HEK293T (cell line): Measurements from ENCODE around the gene KLF7.

ENCODE experiments used
- CTCF ChIA-PET: fragments of 350-600 bp; formaldehyde crosslinking; extraction: SDS; loops from one replicate; lab custom pipeline; 2021; ENCODE audit warnings: antibody characterized with exemption, inconsistent platforms; lab: Yijun Ruan, JAX
- POLR2A ChIA-PET: fragments of 350-600 bp; formaldehyde crosslinking; extraction: SDS; loops from one replicate; lab custom pipeline; 2020; ENCODE audit warnings: antibody characterized with exemption, inconsistent platforms; lab: Yijun Ruan, JAX
- DNase-seq: peaks from one replicate; pipeline ENCODE4 v3.0.0; 2012; ENCODE audit warnings: mixed read lengths; ENCODE audit errors: extremely low spot score
- ARNT ChIP-seq: fragments of 450-650 bp; IDR thresholded peaks from 2 replicates; pipeline ENCODE4 v1.6.1; 2017; ENCODE audit warnings: mild to moderate bottlenecking
- BHLHE40 ChIP-seq: fragments of 450-650 bp; IDR thresholded peaks from 2 replicates; pipeline ENCODE4 v1.6.1; 2016; ENCODE audit warnings: mild to moderate bottlenecking, moderate library complexity, borderline replicate concordance
- CTBP1 ChIP-seq: fragments of 450-650 bp; IDR thresholded peaks from 2 replicates; pipeline ENCODE4 v1.6.1; 2016; ENCODE audit warnings: borderline replicate concordance
- ELF4 ChIP-seq: fragments of 450-650 bp; IDR thresholded peaks from 2 replicates; pipeline ENCODE4 v1.6.1; 2017; ENCODE audit warnings: antibody characterized with exemption
- FOXA1 ChIP-seq: fragments of 450-650 bp; IDR thresholded peaks from 2 replicates; pipeline ENCODE4 v1.6.1; 2016; ENCODE audit warnings: mild to moderate bottlenecking
- FOXK2 ChIP-seq: fragments of 450-650 bp; IDR thresholded peaks from 2 replicates; pipeline ENCODE4 v1.6.1; 2016; ENCODE audit warnings: mild to moderate bottlenecking
- FOXM1 ChIP-seq: fragments of 450-650 bp; IDR thresholded peaks from 2 replicates; pipeline ENCODE4 v1.6.1; 2017; ENCODE audit warnings: mild to moderate bottlenecking, borderline replicate concordance
- HDGF ChIP-seq: fragments of 450-650 bp; IDR thresholded peaks from 2 replicates; pipeline ENCODE4 v1.6.1; 2017; ENCODE audit warnings: antibody characterized with exemption, borderline replicate concordance
- L3MBTL2 ChIP-seq: fragments of 450-650 bp; conservative IDR thresholded peaks from 2 replicates; pipeline ENCODE4 v1.6.1; 2016; ENCODE audit warnings: mild to moderate bottlenecking
- LEF1 ChIP-seq: fragments of 450-650 bp; IDR thresholded peaks from 2 replicates; pipeline ENCODE4 v1.6.1; 2017; ENCODE audit warnings: mild to moderate bottlenecking, borderline replicate concordance
- NFRKB ChIP-seq: fragments of 450-650 bp; IDR thresholded peaks from 2 replicates; pipeline ENCODE4 v1.6.1; 2016; ENCODE audit warnings: mild to moderate bottlenecking, moderate library complexity
- SP1 ChIP-seq: fragments of 450-650 bp; IDR thresholded peaks from 2 replicates; pipeline ENCODE4 v1.6.1; 2017
- SUZ12 ChIP-seq: fragments of 450-650 bp; IDR thresholded peaks from 2 replicates; pipeline ENCODE4 v1.6.1; 2016; ENCODE audit warnings: mild to moderate bottlenecking
- TARDBP ChIP-seq: fragments of 450-650 bp; IDR thresholded peaks from 2 replicates; pipeline ENCODE4 v1.6.1; 2016
- ZNF384 ChIP-seq: fragments of 450-650 bp; IDR thresholded peaks from 2 replicates; pipeline ENCODE4 v1.6.1; 2016
- TF ChIP-seq, protein P1 (sequence below): fragments of 450-650 bp; IDR thresholded peaks from 2 replicates; pipeline ENCODE4 v1.6.1; 2016

The KLF7 gene

GRCh38 chr2:207051385-207051965 is 114.3 kb downstream of the KLF7 start:
- CTCF ChIA-PET, result no interaction called here
- POLR2A ChIA-PET, result no interaction called here
- TF ChIP-seq SUZ12, result no peak
- TF ChIP-seq CTBP1, result no peak
- TF ChIP-seq SP1, result no peak
- TF ChIP-seq ZNF384, result no peak
- TF ChIP-seq ARNT, result no peak
- no peak for TF ChIP-seq ELF4
- DNase-seq, result no peak

DNA sequence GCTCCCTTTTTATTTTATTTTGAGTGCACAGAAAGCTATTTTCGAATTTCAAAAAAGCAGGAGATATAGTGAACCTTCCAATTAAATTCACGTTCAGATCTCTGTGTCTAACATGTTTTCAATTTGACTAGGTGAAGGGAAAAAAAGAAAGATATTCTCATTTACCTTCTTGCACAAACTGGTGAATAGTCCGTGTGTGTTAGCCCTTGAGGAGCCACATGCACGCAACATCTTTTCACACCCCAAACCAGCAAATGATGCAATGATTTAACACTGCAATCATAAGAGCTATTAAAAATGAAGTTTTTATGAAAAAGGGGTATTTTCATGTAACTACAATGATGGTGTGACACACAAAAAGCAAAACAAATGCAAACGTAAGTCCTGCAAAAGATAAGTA is 116.6 kb downstream of the KLF7 start:
- ChIA-PET POLR2A (no interaction called here), CTCF (no interaction called here)
- no peak for TF ChIP-seq LEF1
- no peak for TF ChIP-seq FOXA1
- TF ChIP-seq, protein P1, sequence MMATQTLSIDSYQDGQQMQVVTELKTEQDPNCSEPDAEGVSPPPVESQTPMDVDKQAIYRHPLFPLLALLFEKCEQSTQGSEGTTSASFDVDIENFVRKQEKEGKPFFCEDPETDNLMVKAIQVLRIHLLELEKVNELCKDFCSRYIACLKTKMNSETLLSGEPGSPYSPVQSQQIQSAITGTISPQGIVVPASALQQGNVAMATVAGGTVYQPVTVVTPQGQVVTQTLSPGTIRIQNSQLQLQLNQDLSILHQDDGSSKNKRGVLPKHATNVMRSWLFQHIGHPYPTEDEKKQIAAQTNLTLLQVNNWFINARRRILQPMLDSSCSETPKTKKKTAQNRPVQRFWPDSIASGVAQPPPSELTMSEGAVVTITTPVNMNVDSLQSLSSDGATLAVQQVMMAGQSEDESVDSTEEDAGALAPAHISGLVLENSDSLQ, result no peak
- no peak for TF ChIP-seq L3MBTL2
- TF ChIP-seq SP1, result no peak
- TF ChIP-seq ELF4, result no peak
- DNase-seq, result no peak

DNA sequence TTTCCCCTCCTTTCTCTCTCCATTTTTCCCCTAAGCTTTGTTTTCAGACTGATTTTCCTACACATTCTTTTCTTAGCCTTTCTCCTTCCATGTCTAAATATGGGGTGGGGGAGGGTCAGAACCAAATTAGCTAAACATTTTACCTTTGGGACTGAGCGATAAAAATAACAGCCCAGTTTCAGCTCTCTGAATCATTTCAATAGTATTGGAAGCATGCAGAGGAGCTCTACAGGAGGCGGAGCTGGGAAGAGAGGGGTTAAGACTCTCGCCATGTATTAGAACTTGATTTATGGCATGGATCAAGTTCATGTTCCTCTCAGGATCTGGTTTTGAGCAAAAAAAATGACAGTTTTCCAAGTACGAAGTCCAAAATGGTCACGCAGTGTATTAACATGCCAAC is 117.3 kb downstream of the KLF7 start:
- POLR2A ChIA-PET, result no interaction called here
- CTCF ChIA-PET, result no interaction called here
- TF ChIP-seq NFRKB (no peak), TARDBP (no peak), HDGF (no peak), ARNT (no peak), ZNF384 (no peak), CTBP1 (no peak), SUZ12 (no peak), FOXM1 (no peak), ELF4 (no peak), L3MBTL2 (no peak), BHLHE40 (no peak), SP1 (no peak)
- no peak for DNase-seq

GRCh38 chr2:207046724-207047123 is 119.0 kb downstream of the KLF7 start:
- DNase-seq, result no peak
- POLR2A ChIA-PET, result interaction anchor here (1.1 kb wide), 1 partner anchor 11 kb away, joined by 4 read pairs; no protein-coding TSS in a partner anchor
- TF ChIP-seq, protein P1, result no peak
- TF ChIP-seq SP1 (no peak), LEF1 (no peak), L3MBTL2 (no peak), SUZ12 (no peak), CTBP1 (no peak)
- CTCF ChIA-PET, result interaction anchor here (1.4 kb wide), 1 partner anchor 426 kb away, joined by 3 read pairs; no protein-coding TSS in a partner anchor

- POLR2A ChIA-PET, result no interaction called here
- CTCF ChIA-PET, result no interaction called here
- DNase-seq, result no peak
- TF ChIP-seq SUZ12 (no peak), CTBP1 (no peak), FOXA1 (no peak), TARDBP (no peak), L3MBTL2 (no peak), SP1 (no peak), ARNT (no peak), LEF1 (no peak), HDGF (no peak), NFRKB (no peak), ZNF384 (no peak), ELF4 (no peak), FOXM1 (no peak), FOXK2 (no peak), BHLHE40 (no peak)
- TF ChIP-seq, protein P1, result no peak
Observed at GRCh38 chr2:207045531-207045930, 120.2 kb downstream of the KLF7 start.

DNA sequence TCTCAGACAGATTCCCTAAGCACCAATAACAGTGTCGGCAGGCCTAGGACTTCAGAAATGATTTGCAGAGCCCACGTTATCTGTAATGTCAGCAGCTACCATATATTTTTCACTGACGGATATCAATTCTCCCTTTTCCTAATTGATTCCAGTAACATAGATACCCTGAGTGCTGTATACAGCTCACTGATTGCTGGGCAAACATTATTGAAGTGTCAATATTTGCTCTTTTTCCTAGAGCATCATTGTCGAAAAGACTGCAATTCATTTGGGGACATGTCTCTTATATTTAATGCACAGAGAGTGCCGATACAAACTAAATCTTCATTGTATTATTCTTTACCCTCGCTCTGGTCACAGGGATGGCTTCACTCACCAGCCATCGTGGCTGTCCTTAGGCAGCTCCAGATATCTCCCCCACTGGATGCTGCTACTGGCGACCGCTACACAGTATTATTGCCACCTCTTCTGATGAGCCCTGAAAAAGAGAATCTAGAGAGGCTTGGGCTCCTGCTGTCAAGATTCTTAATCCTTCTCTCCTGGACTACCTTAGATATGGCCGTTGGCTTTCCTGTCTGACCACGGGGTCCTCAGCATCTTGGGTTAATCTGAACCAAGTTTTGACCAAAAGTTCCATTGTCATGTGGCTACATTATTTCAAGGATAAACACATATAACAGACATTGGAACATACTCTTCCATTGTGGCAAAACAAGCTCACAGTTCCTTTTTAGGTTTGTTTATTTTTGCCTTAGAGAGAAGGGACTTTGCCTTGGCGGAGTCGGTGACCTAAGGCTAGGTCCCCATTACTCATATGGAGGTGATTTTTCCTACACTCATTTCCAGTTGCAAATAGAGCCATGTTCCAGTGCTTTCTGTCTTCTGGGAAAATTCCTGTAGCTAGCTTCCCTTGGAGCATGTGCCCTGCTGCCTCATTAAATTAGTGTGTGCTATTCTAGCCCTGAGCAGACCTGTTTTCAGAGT is 121.1 kb downstream of the KLF7 start:
- CTCF ChIA-PET, result no interaction called here
- TF ChIP-seq SP1 (no peak), CTBP1 (no peak), TARDBP (no peak), L3MBTL2 (no peak), FOXM1 (no peak), ZNF384 (no peak), FOXA1 (no peak), ARNT (no peak), NFRKB (no peak), SUZ12 (no peak), ELF4 (no peak), FOXK2 (no peak), LEF1 (no peak), BHLHE40 (no peak)
- TF ChIP-seq, protein P1, result no peak
- no peak for DNase-seq
- POLR2A ChIA-PET, result no interaction called here
